Measurements from ENCODE around the gene PHLPP2. TPM values are rescaled to one million over a fixed set of nuclear protein-coding genes. Genes with fewer than 3 reads are reported as not detected.

Gene PHLPP2
- 4.5 and 6.0 TPM in 2 replicates for total RNA-seq

GRCh38 chr16:71724320-71724751 lies at the start of gene PHLPP2:
TSS of gene PHLPP2 (minus strand) at chr16:71724701. CDS start at chr16:71714795, 9,906 bp downstream.

GRCh38 chr16:71626018-71626857 lies 98.3 kb downstream of the PHLPP2 start, which contains the start of gene MARVELD3:
TSS of gene MARVELD3 (plus strand) at chr16:71626184. CDS start at chr16:71626230, 46 bp downstream.

Other genes starting within 250 kb of the PHLPP2 start
- 1.3 and 1.6 TPM in 2 replicates for gene ZNF19, start 235.4 kb downstream of the PHLPP2 start, total RNA-seq
- gene CHST4, start 198.3 kb downstream of the PHLPP2 start, total RNA-seq = 0.30 TPM in 1 of 2 replicates, not detected in the other
- not detected in 2 replicates for gene TAT, start 147.6 kb downstream of the PHLPP2 start, total RNA-seq
- 9.2 and 9.6 TPM in 2 replicates for gene MARVELD3, start 98.5 kb downstream of the PHLPP2 start, total RNA-seq
- 38.4 and 40.5 TPM in 2 replicates for gene AP1G1, start 84.1 kb upstream of the PHLPP2 start, total RNA-seq
- 7.5 and 9.6 TPM in 2 replicates for gene ATXN1L, start 121.3 kb upstream of the PHLPP2 start, total RNA-seq
- gene ZNF821, start 159.5 kb upstream of the PHLPP2 start, total RNA-seq = 1.0 and 1.9 TPM in 2 replicates
- 112 and 116 TPM in 2 replicates for gene IST1, start 170.8 kb upstream of the PHLPP2 start, total RNA-seq